Erythroblast (primary cell): Measurements from ENCODE around the gene SCFD2.

Source experiments
- GATA1 ChIP-seq: IDR thresholded peaks from 2 replicates; pipeline ENCODE4 v1.6.1; 2011; ENCODE audit warnings: low read depth, mild to moderate bottlenecking, control low read depth, low read length, moderate library complexity
- POLR2A ChIP-seq: IDR thresholded peaks from 2 replicates; pipeline ENCODE4 v1.6.1; 2011; ENCODE audit warnings: mild to moderate bottlenecking, low read length

DNA sequence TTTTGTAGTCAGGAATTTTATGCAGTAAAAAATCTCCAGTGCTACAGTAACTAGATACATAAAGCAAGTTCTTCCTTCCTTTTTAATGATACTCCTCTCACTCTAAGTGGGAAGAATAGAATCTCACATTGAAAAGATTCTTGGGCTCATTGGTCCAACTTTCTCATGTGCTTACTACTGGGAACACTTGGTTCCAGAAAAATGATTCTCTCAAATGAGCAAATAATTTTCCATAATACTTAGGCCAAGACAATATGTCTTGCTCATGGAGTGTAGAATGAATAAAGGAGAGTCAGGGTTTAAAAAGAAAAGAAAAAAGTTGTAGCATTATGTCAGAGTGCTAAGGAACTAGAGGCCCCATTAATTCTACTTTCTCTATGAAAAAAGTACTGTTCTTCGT is 306.0 kb downstream of the SCFD2 start:
- no peak for TF ChIP-seq POLR2A
- no peak for TF ChIP-seq GATA1
